Measurements from ENCODE around the gene MARS1.

Gene MARS1

DNA sequence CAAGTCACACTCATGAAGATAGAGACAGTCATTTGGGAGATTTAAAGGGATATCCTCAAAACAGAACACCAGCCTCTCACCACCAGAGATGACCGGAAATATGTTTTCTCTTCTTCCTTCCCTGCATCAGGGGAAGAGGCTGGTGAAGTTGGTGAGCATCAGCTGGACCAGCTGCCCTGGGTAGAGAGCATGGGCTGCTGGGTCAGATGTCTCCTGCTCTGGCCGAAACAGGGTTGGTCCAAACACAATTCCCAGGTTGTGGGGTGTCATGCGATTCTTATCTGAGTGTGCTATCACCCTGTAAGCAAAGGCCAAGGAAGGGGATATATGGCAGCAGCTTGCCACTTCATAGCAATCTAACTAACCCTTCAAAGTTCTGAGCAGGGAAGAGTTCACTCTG, 15.5 kb upstream of the MARS1 start:
- no peak for TF ChIP-seq CTCF (IDR thresholded peaks at IDR 0.05; ENCODE audit: low read depth, low read length, missing control alignments)

DNA sequence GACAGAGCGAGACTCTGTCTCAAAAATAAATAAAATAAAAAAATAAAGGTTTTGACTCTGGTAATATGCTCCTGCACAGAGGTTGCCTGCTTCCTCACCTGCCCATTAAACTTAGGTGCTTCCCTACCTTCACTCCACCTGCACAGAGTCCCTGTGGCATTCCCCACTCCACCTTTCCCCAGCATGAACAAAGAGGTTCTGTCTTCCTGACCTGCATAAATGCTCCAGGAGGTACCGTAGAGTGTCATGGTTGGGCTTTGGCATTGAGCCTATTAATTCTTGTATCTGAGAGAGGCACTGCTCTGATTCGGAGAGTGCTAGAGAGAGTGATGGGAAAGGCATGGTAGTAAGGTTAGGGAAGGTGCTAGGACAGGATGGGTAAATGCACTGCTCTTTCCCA, 14.5 kb upstream of the MARS1 start:
- DNase-seq (ENCODE audit: low read depth) = no peak
- no peak overlapping the region for H3K4me3 ChIP-seq (ENCODE audit: low read depth, low read length)
- TF ChIP-seq CTCF (IDR thresholded peaks at IDR 0.05; ENCODE audit: low read depth, low read length, missing control alignments) = no peak

More for the DNA sequence above, 15.5 kb upstream of the MARS1 start:
- no peak for DNase-seq (ENCODE audit: low read depth)
- no peak overlapping the region for H3K4me3 ChIP-seq (ENCODE audit: low read depth, low read length)

DNA sequence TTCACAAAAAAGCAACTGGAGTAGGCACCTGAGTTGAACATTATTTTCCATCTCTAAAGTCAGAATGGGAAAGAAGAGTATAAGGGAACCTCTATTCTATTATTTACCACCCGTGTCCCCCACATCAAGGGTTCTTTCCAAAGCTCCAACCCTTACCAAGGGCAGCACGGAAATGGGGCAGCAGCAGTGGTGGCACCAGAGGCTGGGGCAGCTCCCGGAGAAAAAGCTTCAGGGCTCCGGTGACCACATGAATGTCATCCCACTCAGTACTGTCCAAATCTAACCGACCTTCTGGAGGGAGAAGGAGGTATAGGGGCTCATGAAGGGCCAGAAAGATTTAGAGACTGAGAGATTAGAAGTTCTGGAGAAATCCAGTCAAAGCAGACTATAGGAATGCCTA, 14.0 kb upstream of the MARS1 start:
- no peak overlapping the region for H3K4me3 ChIP-seq (ENCODE audit: low read depth, low read length)
- no peak for TF ChIP-seq CTCF (IDR thresholded peaks at IDR 0.05; ENCODE audit: low read depth, low read length, missing control alignments)
- no peak for DNase-seq (ENCODE audit: low read depth)

GRCh38 chr12:57474430-57474829, 13.4 kb upstream of the MARS1 start:
- H3K4me3 ChIP-seq (ENCODE audit: low read depth, low read length) = no peak overlapping the region
- no peak for TF ChIP-seq CTCF (IDR thresholded peaks at IDR 0.05; ENCODE audit: low read depth, low read length, missing control alignments)
- DNase-seq (ENCODE audit: low read depth) = no peak

DNA sequence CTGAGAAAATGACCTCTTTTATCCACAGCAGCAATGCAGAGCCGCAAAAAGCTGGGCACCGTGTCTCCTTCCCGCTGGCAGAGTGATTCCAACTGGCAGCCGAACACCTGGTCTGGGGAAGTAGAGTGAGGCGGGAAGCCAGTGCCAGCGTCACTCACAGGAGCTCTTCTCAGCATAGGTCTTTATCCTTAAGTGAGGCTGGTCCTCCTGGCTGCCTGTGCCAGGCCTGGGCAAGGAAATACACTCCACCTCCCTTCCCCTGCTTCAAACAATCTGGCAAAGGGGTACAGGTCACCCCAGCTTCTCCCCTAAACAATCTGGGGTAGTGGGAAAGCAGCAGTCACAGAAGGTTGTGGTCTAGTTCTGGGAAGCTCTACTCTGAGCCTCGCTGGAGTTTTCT, 13.0 kb upstream of the MARS1 start:
- DNase-seq (ENCODE audit: low read depth) = no peak
- H3K4me3 ChIP-seq (ENCODE audit: low read depth, low read length) = no peak overlapping the region
- no peak for TF ChIP-seq CTCF (IDR thresholded peaks at IDR 0.05; ENCODE audit: low read depth, low read length, missing control alignments)

GRCh38 chr12:57475271-57476161, 12.4 kb upstream of the MARS1 start:
- peak overlapping the region; percentile 72 for H3K4me3 ChIP-seq (ENCODE audit: low read depth, low read length)
- no peak for DNase-seq (ENCODE audit: low read depth)
- no peak for TF ChIP-seq CTCF (IDR thresholded peaks at IDR 0.05; ENCODE audit: low read depth, low read length, missing control alignments)

All from GM12864 (cell line).